HG02943 (cell line): ENCODE results near the gene THAP12.
"Not testable (repeated sequence)": the region's sequence is repeated elsewhere in the genome, so short reads cannot be mapped to it uniquely, and the experiment has no call there.

Experiments used
- ATAC-seq: cut with Tn5 transposase; IDR thresholded peaks from one replicate; pipeline ENCODE4 v1.9.1; 2021; ENCODE audit warnings: mild to moderate bottlenecking, low read depth, moderate library complexity; ENCODE audit not compliant: unreplicated experiment

The THAP12 gene

GRCh38 chr11:76380977-76381719, at the start of gene THAP12, which contains the start of gene GVQW3:
Gene THAP12 (minus strand): TSS chr11:76381132. CDS start chr11:76380836, 296 bp downstream.
Gene GVQW3 (plus strand): TSS chr11:76381323. CDS start chr11:76381829, 506 bp downstream.
- peak; percentile 67 for ATAC-seq

DNA sequence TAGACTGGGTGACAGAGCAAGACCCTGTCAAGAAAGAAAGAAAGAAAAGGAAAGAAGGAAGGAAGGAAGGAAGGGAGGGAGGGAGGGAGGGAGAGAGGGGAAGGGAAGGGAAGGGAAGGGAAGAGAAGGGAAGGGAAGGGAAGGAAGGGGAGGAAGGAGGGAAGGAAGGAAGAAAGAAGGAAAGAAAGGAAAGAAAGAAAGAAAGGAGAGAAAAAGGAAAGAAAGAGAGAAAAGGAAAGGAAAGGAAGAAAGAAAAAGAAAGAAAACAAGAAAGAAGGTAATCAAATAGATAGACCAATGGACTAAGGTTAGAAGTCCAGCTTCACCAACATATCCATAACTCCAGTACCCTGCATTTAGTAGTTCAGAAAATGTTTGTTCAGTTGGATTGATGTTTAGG, 45.7 kb upstream of the THAP12 start:
- ATAC-seq = no peak

DNA sequence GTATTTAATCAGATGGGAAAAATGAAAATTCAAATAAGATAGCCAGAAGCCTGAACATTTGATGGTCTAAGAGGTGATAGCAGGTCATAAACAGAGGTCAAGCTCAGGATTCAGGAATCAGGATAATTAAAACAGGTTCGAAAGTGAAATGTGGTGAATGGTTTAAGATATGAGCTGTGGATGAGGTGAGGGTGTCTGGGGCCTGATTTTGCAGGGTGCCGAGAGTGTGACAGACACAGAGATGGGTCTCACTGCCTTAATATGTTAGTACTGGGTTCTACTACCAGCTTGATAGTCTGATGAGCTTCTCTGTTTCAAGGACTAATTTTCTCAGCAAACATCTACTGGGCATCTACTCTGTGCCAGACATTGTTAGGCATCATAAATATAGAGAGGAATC, 44.0 kb upstream of the THAP12 start:
- no peak for ATAC-seq

- ATAC-seq = no peak
These were observed 43.4 kb upstream of the THAP12 start for GRCh38 chr11:76424379-76424778.

- ATAC-seq = no peak
These were observed 39.0 kb upstream of the THAP12 start for GRCh38 chr11:76419896-76420295.

- ATAC-seq = no peak
These were observed 34.1 kb upstream of the THAP12 start for GRCh38 chr11:76415073-76415472.

DNA sequence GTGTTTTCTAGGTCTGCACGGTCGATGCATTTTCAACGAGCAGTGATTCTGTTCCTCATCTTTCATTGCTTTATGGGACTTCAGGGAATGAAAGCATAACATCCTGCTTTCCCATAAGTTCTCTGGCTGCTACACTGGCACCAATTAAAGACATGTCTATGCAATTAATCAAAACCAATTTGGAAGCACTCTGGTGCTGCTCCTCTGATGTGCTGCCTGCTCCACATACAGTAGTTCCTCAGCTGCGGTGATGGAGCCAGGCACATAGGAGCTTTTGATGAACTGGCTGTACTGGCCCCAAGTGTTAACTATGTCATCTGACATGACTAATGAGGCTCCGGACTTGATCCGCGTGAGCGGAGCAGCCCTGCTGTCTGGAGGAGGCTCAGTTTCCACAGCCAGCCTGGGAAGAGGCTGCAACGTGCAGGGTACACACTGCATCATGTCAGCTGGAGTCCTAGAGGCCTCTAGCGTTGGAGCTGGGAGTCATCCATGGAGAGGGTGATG, 30.0 kb upstream of the THAP12 start:
- no peak for ATAC-seq

- no peak for ATAC-seq
These were observed 27.4 kb upstream of the THAP12 start for GRCh38 chr11:76408171-76408965.

DNA sequence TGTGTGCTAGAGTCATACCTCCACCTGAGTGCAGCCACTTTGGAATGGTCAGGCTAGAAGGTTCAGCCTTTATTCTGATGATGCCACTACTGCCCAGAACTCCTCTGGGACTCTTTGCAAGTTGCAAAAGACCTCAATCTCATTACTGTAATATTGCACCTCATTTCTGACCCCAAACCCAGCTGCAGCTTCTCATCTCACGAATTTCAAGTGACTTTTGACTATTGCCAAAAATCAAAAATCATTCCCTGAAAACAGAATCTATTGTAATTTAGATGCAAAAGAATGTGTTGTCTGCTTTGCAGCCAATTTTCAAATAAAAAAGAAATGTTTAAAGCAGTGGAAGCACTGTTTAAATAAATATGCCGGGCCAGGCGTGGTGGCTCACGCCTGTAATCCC, 25.4 kb upstream of the THAP12 start:
- ATAC-seq = no peak

DNA sequence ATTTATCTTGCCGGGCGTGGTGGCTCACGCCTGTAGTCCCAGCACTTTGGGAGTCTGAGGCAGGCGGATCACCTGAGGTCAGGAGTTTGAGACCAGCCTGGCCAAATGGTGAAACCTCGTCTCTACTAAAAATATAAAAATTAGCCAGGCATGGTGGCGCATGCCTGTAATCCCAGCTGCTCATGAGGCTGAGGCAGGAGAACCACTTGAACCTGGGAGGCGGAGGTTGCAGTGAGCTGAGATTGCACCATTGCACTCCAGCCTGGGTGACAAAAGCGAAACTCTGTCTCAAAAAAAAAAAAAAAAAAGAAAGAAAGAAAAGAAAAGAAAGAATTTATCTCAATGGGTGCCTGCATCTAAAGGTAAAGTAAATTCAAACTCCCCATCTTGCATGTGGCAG, 20.6 kb upstream of the THAP12 start:
- not testable (repeated sequence) for ATAC-seq

DNA sequence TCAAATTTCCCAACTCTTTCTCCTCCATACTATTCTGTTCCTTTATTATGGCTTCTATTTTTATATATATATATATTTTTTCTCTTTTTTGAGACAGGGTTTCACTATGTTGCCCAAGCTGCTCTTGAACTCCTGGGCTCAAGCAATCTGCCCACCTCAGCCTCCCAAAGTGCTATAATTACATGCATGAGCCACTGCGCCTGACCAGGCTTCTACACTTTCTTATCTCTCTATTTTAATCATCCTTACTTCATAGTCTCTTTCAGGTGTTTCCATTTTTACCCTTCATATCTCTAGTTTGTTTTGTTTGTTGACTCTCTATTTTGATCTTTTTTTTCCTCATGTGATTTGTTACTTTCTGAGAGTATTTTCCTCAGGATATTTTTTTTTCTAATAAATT, 20.0 kb upstream of the THAP12 start:
- ATAC-seq = no peak

DNA sequence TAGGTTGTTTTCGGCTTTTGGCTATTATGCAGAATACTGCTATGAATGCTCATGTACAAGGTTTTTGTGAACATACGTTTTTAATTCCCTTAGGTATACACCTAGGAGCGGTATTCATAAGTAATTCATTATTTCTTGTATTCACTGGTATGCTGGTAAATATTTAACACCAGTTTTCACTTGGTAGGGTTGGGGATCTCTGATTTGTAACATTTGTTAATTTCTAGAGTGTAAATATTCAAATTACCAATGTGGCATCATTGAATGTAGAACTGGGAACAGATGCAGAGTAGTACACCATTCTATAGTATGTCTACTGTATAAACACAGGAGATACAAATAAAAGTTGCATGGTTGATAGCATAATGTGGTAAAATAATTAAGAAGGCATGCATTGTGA, 16.5 kb upstream of the THAP12 start:
- ATAC-seq = no peak

- ATAC-seq = no peak
These were observed 14.4 kb upstream of the THAP12 start for GRCh38 chr11:76395296-76395695.

- ATAC-seq = no peak
These were observed 13.5 kb upstream of the THAP12 start for GRCh38 chr11:76394411-76394810.

DNA sequence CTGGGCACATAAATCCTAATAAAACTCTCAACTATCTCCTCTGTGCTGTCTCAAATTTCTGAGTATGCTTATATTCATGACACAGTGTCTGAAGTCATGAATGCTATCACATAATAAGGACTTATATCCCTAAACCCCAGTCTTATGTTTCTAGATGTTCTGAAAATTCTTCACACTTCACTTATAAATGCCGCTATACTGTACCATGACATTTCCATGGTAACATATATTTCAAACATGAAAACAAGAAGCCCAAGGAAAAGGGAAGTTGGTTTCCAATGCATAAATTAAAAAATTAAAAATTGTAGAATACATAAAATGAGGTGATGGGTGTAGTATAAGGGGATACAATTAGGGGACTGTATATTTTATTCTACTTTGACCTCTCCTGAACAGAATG, 11.9 kb upstream of the THAP12 start:
- no peak for ATAC-seq

GRCh38 chr11:76391811-76392475, 11.0 kb upstream of the THAP12 start:
- ATAC-seq = no peak

DNA sequence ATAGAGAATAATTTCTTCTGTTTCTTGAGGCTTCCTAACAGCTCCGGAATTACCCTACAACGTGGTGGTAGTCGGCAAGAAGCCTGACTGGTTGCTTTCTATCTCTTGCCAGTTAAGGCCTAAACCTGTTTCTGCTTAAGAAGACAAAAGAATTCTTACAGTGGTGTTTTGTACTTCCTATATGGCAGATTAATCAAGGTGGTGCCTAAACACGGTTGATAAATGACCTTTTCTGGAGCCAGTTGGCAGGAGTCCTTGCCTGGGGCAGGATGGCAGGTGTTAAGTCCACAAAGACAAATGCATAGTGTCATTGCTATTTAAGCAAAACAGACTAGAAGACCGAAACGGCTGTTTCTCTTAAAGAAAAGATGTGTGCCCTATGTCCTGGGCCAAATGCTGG, 10.1 kb upstream of the THAP12 start:
- ATAC-seq = no peak

DNA sequence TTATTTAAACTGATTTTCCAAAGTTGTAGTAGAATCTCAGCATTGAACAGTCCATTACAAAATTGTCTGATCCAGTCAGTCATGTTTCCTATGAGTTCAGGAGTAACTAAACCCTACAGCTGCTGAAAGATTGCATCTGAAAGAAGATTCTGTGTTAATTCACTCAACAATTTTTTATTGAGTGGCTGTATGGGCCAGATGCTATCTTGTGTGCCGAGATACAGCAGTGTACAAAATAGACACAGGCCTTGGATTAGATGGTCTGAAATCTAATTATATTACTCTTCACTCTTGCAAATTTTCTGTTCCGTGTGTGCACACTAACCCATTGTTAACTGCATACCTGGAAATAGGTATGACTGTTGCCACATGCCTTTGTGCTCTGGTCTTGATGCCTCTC, 7.5 kb upstream of the THAP12 start:
- no peak for ATAC-seq

DNA sequence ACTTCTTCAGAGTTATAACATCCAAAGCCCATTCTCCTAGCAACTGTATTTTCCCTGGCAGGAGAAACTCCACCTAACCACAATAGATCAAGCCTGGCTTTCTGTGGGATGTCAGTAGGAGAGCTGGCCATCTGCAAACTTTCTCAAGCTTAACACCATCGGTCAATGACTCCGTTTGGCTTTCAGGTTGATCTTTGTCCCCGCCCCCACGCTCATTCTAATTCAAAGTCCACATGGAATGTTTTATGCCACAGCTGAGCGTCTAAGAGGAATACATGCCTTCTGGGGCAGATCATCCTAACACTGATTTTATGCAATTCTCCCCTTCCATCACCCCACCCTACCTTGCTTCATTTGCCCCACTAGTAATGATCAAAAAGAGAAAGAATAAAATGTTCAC, 5.0 kb upstream of the THAP12 start:
- no peak for ATAC-seq

DNA sequence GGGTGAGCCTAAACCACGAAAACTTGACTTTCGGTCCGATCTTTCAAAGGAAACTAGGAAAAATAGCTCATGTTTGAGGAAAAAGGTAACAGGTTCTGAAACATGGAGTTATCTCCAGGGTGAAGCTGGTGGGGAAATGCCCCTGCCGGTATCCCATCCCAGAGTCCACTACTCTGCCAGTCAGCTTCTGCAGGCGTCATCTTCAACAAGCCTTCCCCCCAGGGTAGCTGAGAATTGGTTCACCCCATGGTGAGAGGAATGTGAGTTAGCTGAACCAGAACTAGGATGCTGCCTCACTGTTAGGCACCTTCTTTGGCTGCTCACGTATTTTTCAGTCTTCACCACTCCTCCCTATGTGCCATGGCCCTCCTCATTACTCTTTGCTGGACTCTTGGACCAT, 1.3 kb upstream of the THAP12 start:
- no peak for ATAC-seq
